Activated T-helper 1 cell treated with anti-CD3 and anti-CD28 coated beads, Interleukin-12 subunit alpha, Interleukin-12 subunit beta, Interleukin-2, Interleukin-4 antibody, amounts not matched to agents 30 ng/mL and 10 ng/mL and 1 ng/mL, durations not matched to agents 14 hours and 24 hours and 36 hours (primary cell): ENCODE measurements around the gene EFNA5. TPM values are rescaled to one million over a fixed set of nuclear protein-coding genes. Genes with fewer than 3 reads are reported as not detected.

Experiments used
- DNase-seq: peaks from one replicate; pipeline ENCODE4 v3.0.0; 2021; ENCODE audit warnings: low spot score
- H3K27ac Mint-ChIP-seq: one replicate; pipeline ENCODE4 v1.8.0; 2021; ENCODE audit warnings: mild to moderate bottlenecking, mixed read lengths
- H3K27me3 Mint-ChIP-seq: one replicate; pipeline ENCODE4 v1.8.0; 2022; ENCODE audit warnings: mild to moderate bottlenecking, moderate library complexity, mixed read lengths; ENCODE audit not compliant: insufficient read depth
- H3K36me3 Mint-ChIP-seq: one replicate; pipeline ENCODE4 v1.8.0; 2021; ENCODE audit warnings: low read depth, mixed read lengths
- H3K4me1 Mint-ChIP-seq: one replicate; pipeline ENCODE4 v1.8.0; 2021; ENCODE audit warnings: low read depth, mixed read lengths
- H3K4me3 Mint-ChIP-seq: one replicate; pipeline ENCODE4 v1.8.0; 2021; ENCODE audit warnings: mild to moderate bottlenecking, moderate library complexity, mixed read lengths
- H3K9me3 Mint-ChIP-seq: one replicate; pipeline ENCODE4 v1.8.0; 2021; ENCODE audit warnings: mixed read lengths
- intact Hi-C: fragments of 100-400 bp; cut with micrococcal nuclease; formaldehyde crosslinking; loops from one replicate; pipeline ENCODE4 v1.15.1; 2024
- total RNA-seq: library from RNA; stranded (reverse); gene quantifications from 2 replicates; pipeline ENCODE4 v1.2.3, GENCODE V29; 2022

EFNA5 gene
- total RNA-seq, 1 donor from 2014 or later, result not detected

GRCh38 chr5:107553117-107553555 lies 117.6 kb downstream of the EFNA5 start:
- peaks cover 12% of the 10 kb centered on the region for H3K27me3 Mint-ChIP-seq
- H3K4me1 Mint-ChIP-seq, result no peaks in the 10 kb centered on the region
- no peak for DNase-seq
- intact Hi-C loops, result no loop called here
- H3K36me3 Mint-ChIP-seq, result no peaks in the 10 kb centered on the region
- H3K9me3 Mint-ChIP-seq, result no peaks in the 10 kb centered on the region
- H3K4me3 Mint-ChIP-seq, result no peak overlapping the region
- H3K27ac Mint-ChIP-seq, result no peak overlapping the region

- Mint-ChIP-seq H3K4me1 (no peaks in the 10 kb centered on the region), H3K36me3 (no peaks in the 10 kb centered on the region), H3K27ac (no peak overlapping the region), H3K27me3 (peaks cover 17% of the 10 kb centered on the region), H3K4me3 (no peak overlapping the region), H3K9me3 (no peaks in the 10 kb centered on the region)
- no peak for DNase-seq
- intact Hi-C loops, result no loop called here
These were observed 119.6 kb downstream of the EFNA5 start for GRCh38 chr5:107551088-107551487.

DNA sequence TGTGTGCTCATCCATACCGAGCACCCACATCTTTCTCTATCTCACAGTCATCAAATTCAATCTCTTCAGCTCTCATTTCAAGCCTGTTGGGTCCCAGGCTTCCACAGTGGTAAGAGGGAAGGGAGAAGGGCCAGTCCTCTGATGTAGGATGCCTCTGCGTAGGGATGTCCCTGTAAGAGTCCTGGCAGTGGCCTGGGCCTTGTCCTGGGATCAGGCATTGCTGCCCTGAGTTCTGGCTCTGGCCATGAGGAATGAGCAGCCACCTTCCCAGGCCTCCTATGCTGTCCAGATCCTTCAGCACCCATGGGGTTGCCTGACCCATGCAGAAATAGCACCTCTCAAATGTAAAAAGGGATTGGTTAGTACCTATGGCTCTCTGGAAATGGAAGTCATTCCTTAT lies 121.2 kb downstream of the EFNA5 start:
- peaks cover 13% of the 10 kb centered on the region for H3K27me3 Mint-ChIP-seq
- H3K9me3 Mint-ChIP-seq, result no peaks in the 10 kb centered on the region
- no peak for DNase-seq
- H3K4me3 Mint-ChIP-seq, result no peak overlapping the region
- H3K36me3 Mint-ChIP-seq, result no peaks in the 10 kb centered on the region
- intact Hi-C loops, result no loop called here
- no peaks in the 10 kb centered on the region for H3K4me1 Mint-ChIP-seq
- no peak overlapping the region for H3K27ac Mint-ChIP-seq

DNA sequence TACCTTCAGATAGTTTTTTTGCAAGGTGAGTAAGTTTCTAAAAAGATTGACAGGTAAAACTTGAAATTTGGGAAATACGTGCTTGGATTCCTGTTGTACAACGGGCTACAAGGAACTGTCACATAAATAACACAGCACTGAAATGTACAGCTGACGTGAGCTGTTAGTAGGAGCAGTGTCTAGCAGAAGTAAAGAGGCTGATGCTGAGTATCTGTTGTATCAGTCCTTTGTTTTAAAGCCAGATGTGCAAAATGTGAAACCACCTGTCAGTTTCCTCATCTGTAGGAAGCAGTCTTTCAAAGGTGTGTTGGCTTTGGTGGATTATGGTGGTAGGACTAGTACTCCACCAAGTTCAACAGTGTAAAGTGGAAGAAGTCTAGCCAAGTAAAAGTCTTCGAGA lies 122.3 kb downstream of the EFNA5 start:
- H3K4me3 Mint-ChIP-seq, result no peak overlapping the region

DNA sequence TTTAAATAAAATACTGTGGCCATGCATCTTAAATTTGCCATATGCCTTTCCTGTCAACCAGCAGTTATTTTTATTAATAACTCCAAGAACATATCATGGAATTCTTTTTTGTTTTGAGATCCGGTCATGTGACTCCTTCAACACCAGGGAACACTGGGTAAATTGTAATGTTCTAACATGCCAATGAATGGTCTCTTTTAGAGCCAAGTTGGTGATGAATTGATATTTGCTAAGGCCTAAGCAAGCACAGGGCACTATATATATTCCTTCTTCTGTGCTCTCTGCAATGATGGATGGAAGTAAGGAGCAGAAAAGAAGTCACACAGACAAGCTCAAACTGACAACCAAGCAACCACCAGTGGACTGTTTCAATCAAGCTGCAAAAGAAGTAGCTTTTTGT lies 124.0 kb downstream of the EFNA5 start:
- Mint-ChIP-seq H3K4me3 (no peak overlapping the region), H3K36me3 (no peaks in the 10 kb centered on the region), H3K27me3 (peaks cover 10% of the 10 kb centered on the region), H3K27ac (no peak overlapping the region), H3K4me1 (no peaks in the 10 kb centered on the region), H3K9me3 (no peaks in the 10 kb centered on the region)
- intact Hi-C loops, result no loop called here
- no peak for DNase-seq

More for the DNA sequence above, 122.3 kb downstream of the EFNA5 start:
- no peaks in the 10 kb centered on the region for H3K9me3 Mint-ChIP-seq
- no peaks in the 10 kb centered on the region for H3K4me1 Mint-ChIP-seq
- intact Hi-C loops, result no loop called here
- no peaks in the 10 kb centered on the region for H3K36me3 Mint-ChIP-seq
- no peak for DNase-seq
- H3K27me3 Mint-ChIP-seq, result peaks cover 10% of the 10 kb centered on the region
- H3K27ac Mint-ChIP-seq, result no peak overlapping the region

GRCh38 chr5:107545486-107545885 lies 125.3 kb downstream of the EFNA5 start:
- intact Hi-C loops, result no loop called here
- H3K4me3 Mint-ChIP-seq, result no peak overlapping the region
- no peaks in the 10 kb centered on the region for H3K9me3 Mint-ChIP-seq
- H3K36me3 Mint-ChIP-seq, result no peaks in the 10 kb centered on the region
- no peak for DNase-seq
- H3K27me3 Mint-ChIP-seq, result peaks cover 5% of the 10 kb centered on the region
- H3K4me1 Mint-ChIP-seq, result no peaks in the 10 kb centered on the region
- no peak overlapping the region for H3K27ac Mint-ChIP-seq

DNA sequence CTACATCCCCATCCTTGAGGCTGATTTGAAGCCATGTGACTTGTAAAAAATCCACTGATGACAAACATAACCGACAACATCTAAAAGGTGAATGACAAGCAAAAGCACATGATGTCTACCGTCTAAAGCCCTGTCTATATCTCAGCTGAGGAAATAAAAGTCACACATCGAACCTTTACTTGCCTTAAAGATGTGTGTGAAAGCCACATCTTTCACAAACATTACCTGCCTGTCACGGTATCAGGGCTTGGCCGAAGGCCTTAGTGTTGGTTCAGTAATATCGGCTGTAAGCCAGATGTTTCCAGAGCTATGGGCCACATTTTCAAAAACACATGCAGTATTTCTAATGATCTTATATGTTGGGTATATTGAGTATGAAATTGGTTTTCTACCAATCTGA lies 125.8 kb downstream of the EFNA5 start:
- no peak overlapping the region for H3K27ac Mint-ChIP-seq
- no peaks in the 10 kb centered on the region for H3K36me3 Mint-ChIP-seq
- intact Hi-C loops, result no loop called here
- H3K9me3 Mint-ChIP-seq, result no peaks in the 10 kb centered on the region
- DNase-seq, result no peak
- no peak overlapping the region for H3K4me3 Mint-ChIP-seq
- H3K4me1 Mint-ChIP-seq, result no peaks in the 10 kb centered on the region
- peaks cover 5% of the 10 kb centered on the region for H3K27me3 Mint-ChIP-seq

DNA sequence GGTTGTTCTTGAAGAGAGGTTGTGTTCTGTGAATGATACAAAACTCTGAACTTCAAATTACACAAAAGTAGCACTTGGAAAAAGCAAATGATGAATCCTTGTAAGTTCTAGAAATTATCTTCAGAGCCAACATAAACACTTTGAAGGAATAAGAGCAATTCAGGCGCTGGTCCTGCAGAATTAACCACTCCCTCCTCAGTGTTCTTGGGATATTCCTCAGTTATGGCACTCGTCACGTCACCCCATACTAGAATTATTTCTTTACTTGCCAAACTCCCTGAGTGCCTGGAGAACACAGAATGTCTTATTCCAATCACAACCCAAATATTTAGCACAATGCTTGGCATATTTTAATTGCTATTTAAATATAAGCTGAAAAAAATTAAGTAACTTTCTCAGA lies 126.3 kb downstream of the EFNA5 start:
- no peak for DNase-seq
- Mint-ChIP-seq H3K9me3 (no peaks in the 10 kb centered on the region), H3K27me3 (peaks cover 5% of the 10 kb centered on the region), H3K4me3 (no peak overlapping the region), H3K4me1 (no peaks in the 10 kb centered on the region), H3K36me3 (no peaks in the 10 kb centered on the region), H3K27ac (no peak overlapping the region)
- intact Hi-C loops, result no loop called here

DNA sequence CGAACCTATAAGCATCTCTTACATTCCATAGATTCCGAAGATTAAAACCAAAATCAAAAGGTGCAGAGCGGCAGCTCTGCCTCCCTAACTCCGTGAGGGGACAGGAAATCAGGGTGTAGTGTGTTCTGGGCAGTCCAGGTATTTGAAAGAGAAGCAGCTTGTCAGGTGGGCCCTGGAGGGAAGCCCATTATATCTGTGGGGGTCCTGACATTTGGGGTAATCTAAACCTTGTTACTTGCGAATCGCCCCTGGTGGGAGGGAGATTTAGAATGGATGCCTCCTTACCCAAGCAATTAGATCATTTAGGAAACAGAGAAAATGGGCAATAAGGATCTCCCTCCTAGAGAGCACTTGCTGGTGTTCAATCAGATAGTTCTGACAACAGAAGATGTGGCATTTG lies 126.9 kb downstream of the EFNA5 start:
- intact Hi-C loops, result no loop called here
- Mint-ChIP-seq H3K9me3 (no peaks in the 10 kb centered on the region), H3K4me3 (no peak overlapping the region), H3K36me3 (no peaks in the 10 kb centered on the region), H3K4me1 (no peaks in the 10 kb centered on the region), H3K27me3 (peaks cover 5% of the 10 kb centered on the region), H3K27ac (no peak overlapping the region)
- DNase-seq, result no peak

DNA sequence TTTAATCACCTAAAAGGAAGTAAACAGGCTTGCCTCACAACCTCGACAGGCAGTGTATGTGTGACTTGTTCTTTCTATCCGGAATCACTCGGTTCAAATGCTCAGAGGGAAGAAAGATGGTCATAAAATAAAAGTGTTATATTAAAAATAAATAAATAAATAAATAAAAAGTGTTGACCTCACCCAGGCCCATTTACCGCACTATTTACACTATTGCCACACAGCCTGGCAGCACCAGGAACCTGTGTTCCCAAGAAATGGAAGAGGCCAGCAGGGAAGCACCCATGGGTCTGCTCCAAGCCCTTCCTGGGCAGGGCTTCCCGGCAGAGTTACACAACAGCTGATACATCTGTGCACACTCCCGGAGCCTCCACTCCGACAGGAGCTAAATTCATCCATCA lies 127.9 kb downstream of the EFNA5 start:
- peaks cover 6% of the 10 kb centered on the region for H3K4me1 Mint-ChIP-seq
- H3K4me3 Mint-ChIP-seq, result no peak overlapping the region
- H3K36me3 Mint-ChIP-seq, result no peaks in the 10 kb centered on the region
- DNase-seq, result no peak
- no peak overlapping the region for H3K27ac Mint-ChIP-seq
- no peaks in the 10 kb centered on the region for H3K9me3 Mint-ChIP-seq
- H3K27me3 Mint-ChIP-seq, result peaks cover 5% of the 10 kb centered on the region
- intact Hi-C loops, result no loop called here

- Mint-ChIP-seq H3K36me3 (no peaks in the 10 kb centered on the region), H3K27me3 (peaks cover 5% of the 10 kb centered on the region), H3K9me3 (no peaks in the 10 kb centered on the region), H3K4me3 (no peak overlapping the region), H3K27ac (no peak overlapping the region), H3K4me1 (peaks cover 6% of the 10 kb centered on the region)
- intact Hi-C loops, result no loop called here
- no peak for DNase-seq
These were observed 128.3 kb downstream of the EFNA5 start for GRCh38 chr5:107542428-107542827.

GRCh38 chr5:107541400-107541799 lies 129.3 kb downstream of the EFNA5 start:
- H3K4me3 Mint-ChIP-seq, result no peak overlapping the region
- peaks cover 6% of the 10 kb centered on the region for H3K4me1 Mint-ChIP-seq
- intact Hi-C loops, result no loop called here
- peaks cover 2% of the 10 kb centered on the region for H3K27me3 Mint-ChIP-seq
- no peaks in the 10 kb centered on the region for H3K9me3 Mint-ChIP-seq
- H3K36me3 Mint-ChIP-seq, result no peaks in the 10 kb centered on the region
- no peak overlapping the region for H3K27ac Mint-ChIP-seq
- no peak for DNase-seq

DNA sequence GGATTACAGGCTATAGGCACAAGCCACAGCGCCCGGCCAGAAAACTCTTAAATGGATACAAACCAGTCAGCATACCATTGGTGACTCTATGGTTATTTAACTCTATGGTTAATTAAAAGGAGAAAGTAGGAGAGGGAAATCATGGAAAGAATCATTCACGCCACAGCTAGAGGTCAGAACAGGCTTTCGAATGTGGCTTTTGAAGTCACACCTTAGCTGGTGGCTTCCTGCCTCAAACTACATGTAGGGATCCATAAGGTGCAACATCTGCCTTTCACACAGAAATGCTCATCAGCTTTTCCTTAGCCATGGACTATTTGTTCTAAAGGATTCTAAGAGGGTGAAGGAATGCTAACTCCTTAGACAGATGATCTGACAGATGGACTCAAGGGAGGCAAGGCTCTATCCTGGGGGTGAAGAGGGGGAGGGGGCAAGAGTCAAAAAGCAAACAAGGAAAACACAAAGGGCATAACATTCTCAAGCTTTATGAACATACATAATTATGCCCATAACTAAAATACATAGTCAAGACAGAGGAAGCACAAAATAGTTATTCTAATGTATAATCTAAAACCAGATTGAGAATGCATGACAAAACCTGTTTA lies 130.9 kb downstream of the EFNA5 start:
- peaks cover 6% of the 10 kb centered on the region for H3K4me1 Mint-ChIP-seq
- no peaks in the 10 kb centered on the region for H3K27me3 Mint-ChIP-seq
- H3K4me3 Mint-ChIP-seq, result no peak overlapping the region
- intact Hi-C loops, result no loop called here
- no peak overlapping the region for H3K27ac Mint-ChIP-seq
- no peaks in the 10 kb centered on the region for H3K9me3 Mint-ChIP-seq
- DNase-seq, result no peak
- H3K36me3 Mint-ChIP-seq, result no peaks in the 10 kb centered on the region

DNA sequence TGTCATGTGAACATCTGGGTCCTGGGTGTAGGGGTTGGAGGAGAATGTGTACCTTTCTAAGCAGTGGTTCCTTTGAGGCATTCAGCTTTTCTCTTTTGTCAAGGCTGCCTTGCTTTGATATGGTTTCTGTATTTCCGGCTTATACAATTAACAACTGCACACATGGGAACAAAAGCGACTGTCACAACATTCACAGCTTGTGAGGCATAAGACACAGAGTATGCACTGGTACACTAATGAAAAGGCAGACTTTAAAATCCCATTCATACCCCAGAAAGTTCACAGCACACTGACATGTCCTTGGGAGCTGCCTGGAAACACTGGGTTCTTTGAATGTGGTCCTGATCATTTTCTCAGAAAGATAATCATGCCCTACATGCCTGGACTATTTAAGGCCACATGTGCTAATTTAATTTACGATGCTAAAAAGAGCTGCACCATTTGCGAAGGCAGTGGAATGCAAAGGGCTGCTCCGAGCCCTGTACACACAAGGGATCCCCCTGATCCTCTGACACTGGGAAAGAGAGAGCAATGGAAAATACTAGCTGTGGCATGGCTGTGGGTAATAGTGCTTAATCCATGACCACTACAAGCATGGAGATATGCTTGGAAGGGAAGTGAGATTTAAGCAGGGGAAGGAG lies 131.8 kb downstream of the EFNA5 start:
- DNase-seq, result no peak
- Mint-ChIP-seq H3K36me3 (no peaks in the 10 kb centered on the region), H3K4me1 (peaks cover 6% of the 10 kb centered on the region), H3K27ac (no peak overlapping the region), H3K9me3 (no peaks in the 10 kb centered on the region), H3K4me3 (no peak overlapping the region), H3K27me3 (peaks cover 1% of the 10 kb centered on the region)
- intact Hi-C loops, result no loop called here
